B cell (primary cell): Measurements from ENCODE around the gene EMP2.

Source experiments
- CTCF ChIP-seq: fragments of 200-600 bp; IDR thresholded peaks from one replicate; pipeline ENCODE4 v1.8.0; 2022; ENCODE audit warnings: antibody characterized with exemption, mild to moderate bottlenecking
- EZH2 ChIP-seq: IDR thresholded peaks from 2 replicates; pipeline ENCODE4 v1.6.1; 2012; ENCODE audit warnings: borderline replicate concordance, low read depth, mild to moderate bottlenecking, moderate library complexity, low read length; ENCODE audit not compliant: insufficient read depth, poor library complexity, severe bottlenecking

GRCh38 chr16:10606607-10607006 lies 26.2 kb upstream of the EMP2 start:
- no peak for TF ChIP-seq EZH2
- TF ChIP-seq CTCF: no peak
